Retinal pigment epithelial cell (primary cell): Measurements from ENCODE around the gene SPAG16.

Experiments used
- DNase-seq: peaks from one replicate; pipeline ENCODE4 v3.0.0-alpha.2; 2010; ENCODE audit warnings: low read depth
- H3K4me3 ChIP-seq: 2 replicates; pipeline ENCODE4 v1.5.1; 2011; ENCODE audit warnings: mild to moderate bottlenecking, low read length, control low read depth, moderate library complexity
- CTCF ChIP-seq: conservative IDR thresholded peaks from 2 replicates; pipeline ENCODE4 v1.5.1; 2011; ENCODE audit warnings: low read depth, low read length, control low read depth, inconsistent platforms

The SPAG16 gene

GRCh38 chr2:214184461-214184860, 900.2 kb downstream of the SPAG16 start:
- DNase-seq = no peak
- TF ChIP-seq CTCF = no peak
- H3K4me3 ChIP-seq = no peak overlapping the region

- no peak overlapping the region for H3K4me3 ChIP-seq
- no peak for TF ChIP-seq CTCF
- DNase-seq = no peak
Observed at GRCh38 chr2:214185546-214185945, 901.3 kb downstream of the SPAG16 start.

- no peak overlapping the region for H3K4me3 ChIP-seq
- TF ChIP-seq CTCF = no peak
- no peak for DNase-seq
Observed at GRCh38 chr2:214192711-214193110, 908.4 kb downstream of the SPAG16 start.

- peak; percentile 52 for DNase-seq
- no peak overlapping the region for H3K4me3 ChIP-seq
- TF ChIP-seq CTCF = peak; percentile 28
Observed at GRCh38 chr2:214193943-214194342, 909.7 kb downstream of the SPAG16 start.

- TF ChIP-seq CTCF = no peak
- no peak for DNase-seq
- H3K4me3 ChIP-seq = no peak overlapping the region
Observed at GRCh38 chr2:214196260-214196659, 912.0 kb downstream of the SPAG16 start.

GRCh38 chr2:214201892-214202291, 917.6 kb downstream of the SPAG16 start:
- TF ChIP-seq CTCF = no peak
- DNase-seq = no peak
- no peak overlapping the region for H3K4me3 ChIP-seq

- no peak overlapping the region for H3K4me3 ChIP-seq
- no peak for DNase-seq
- no peak for TF ChIP-seq CTCF
Observed at GRCh38 chr2:214203214-214203613, 919.0 kb downstream of the SPAG16 start.
